ENCODE data around the gene SLX4IP.

Gene SLX4IP

GRCh38 chr20:10635476-10636208 lies 200.5 kb downstream of the SLX4IP start:
- no peak for DNase-seq (ENCODE audit: low read depth)

DNA sequence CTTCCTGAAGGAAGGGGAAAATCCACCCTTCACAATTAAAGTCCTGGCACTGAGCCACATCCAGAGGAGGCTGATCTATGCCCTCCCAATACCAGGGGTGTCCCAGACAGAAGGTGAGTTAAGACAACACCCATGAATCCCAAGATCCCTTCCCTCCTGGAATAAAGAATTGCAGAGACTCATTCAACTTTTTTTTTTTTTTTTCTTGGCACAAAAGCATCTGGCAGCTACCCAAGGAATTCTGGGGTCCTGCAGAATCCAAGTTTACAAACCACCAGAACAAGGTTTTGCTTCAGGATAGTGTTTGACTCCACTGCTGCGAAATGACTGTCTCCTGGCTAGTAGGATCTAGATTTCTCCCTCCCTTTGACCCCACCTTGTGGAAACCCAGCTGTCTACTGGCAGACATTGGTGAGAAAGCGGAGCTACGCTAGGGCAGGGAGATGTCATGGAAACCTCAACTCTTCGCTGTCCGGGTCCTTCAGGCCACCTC lies 201.3 kb downstream of the SLX4IP start:
- DNase-seq (ENCODE audit: low read depth) = no peak

DNA sequence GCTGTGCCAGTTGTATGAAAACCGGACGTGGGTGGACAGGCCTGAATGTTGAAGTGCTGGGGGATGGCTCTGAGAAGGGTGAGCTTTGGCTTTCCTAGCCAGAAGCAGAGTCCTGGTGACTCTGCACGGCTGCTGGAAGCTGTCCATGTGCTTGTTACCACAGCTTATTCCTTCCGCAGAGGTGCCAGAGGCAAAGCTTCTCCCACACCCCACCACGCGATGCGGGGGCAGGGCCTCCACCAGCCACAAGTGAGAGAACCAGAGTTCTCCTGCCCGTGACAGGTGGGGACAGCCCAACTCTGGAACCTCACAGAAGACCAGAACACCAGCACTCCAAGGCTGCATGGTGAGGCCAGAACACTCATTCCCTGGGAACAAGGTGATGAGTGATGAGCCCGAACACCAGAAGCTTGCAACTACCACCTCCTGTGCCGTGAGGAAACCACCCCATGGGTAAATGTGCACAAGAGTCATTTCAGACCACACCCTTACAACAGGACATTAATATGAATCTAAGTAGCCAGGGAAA lies 202.0 kb downstream of the SLX4IP start:
- DNase-seq (ENCODE audit: low read depth) = no peak

GRCh38 chr20:10637563-10637962 lies 202.5 kb downstream of the SLX4IP start:
- no peak for DNase-seq (ENCODE audit: low read depth)

DNA sequence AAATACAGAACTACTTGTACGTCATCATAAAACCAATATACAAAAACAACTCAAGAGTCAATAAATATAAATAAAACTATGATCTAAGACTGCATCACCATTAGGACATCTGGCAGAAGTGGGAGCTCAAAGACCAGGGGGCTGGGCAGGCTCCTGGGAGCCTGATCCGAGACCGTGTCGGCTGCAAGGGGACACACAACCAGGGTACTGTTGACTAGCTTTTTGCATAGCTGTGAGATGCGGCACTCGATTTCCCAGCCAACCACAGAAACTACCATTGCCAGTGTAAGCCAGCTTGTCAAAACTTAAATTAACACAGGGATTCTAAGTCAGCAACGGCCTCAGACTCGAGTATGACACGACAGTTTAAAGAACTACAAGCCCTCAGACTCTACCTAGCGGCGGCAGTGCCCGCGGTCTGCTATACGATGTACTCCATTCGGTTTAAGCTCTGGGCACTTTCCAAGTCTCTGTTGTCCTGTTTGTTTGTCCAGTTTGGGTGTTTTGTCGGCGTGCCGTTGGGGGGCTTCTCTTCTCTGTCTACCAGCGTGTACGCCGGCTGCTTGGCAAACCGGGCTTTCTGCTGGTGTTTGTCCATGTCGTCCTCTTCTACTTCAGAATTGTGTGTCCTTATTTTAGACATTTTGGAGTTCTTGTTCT lies 204.1 kb downstream of the SLX4IP start:
- DNase-seq (ENCODE audit: low read depth) = no peak

DNA sequence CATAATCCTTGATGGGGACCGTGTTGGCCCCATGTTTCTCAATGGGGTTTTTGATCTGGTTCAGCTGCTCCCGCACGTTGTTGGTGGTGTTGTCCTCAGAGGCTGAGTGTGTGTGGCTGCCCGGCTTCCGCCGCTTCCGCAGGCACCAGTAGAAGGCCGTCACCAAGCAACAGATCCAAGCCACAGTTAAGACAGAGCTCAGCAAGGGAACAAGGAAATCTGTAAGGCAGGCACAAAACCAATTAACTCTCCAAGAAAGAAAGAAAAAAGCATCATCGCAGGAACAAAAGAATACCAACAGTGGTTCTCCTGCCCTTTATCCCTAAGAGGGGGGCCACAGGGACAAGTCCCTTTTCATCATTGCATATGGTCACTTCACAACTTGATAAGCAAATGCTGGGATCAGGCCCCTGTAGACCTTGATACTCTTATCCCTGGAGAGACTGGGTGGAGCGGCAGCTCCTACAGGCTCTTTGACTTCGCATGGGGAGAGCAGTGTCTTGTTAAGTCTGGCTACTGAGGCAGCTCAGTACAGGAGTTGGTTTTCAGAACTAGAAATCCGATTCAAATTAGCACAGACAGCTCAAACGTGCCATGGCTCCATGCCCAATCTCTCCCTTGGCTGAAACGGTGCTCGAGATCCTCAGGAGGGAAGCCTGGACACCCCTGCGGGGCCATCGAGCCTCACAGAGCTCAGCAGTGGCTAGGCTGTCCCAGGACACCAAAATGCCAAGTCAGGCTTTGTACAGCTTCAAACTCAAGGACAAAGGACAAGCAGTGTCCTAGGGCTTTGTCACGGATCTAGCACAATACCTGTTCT lies 204.8 kb downstream of the SLX4IP start:
- DNase-seq (ENCODE audit: low read depth) = no peak

DNA sequence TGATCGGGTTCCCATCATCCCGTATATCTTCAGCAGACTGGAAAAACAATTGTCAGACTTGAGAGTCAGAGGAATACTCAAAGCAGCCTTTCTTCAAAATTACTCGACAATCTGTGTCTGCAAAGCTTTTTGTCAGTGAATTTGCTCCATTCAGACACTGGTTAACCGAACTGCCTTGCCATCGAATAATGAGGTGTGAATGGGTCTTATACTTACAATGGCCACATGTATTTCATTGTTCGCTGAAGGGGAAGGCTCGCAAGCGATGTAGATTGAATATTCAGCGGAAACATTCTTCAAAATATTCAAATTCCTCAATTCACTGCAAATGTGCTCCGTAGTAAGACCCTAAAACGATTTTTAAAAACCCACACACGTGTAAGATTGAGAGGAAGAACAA lies 205.8 kb downstream of the SLX4IP start:
- no peak for DNase-seq (ENCODE audit: low read depth)

- DNase-seq (ENCODE audit: low read depth) = no peak
Observed at GRCh38 chr20:10641467-10641866, 206.4 kb downstream of the SLX4IP start.

- no peak for DNase-seq (ENCODE audit: low read depth)
Observed at GRCh38 chr20:10641893-10642292, 206.8 kb downstream of the SLX4IP start.

DNA sequence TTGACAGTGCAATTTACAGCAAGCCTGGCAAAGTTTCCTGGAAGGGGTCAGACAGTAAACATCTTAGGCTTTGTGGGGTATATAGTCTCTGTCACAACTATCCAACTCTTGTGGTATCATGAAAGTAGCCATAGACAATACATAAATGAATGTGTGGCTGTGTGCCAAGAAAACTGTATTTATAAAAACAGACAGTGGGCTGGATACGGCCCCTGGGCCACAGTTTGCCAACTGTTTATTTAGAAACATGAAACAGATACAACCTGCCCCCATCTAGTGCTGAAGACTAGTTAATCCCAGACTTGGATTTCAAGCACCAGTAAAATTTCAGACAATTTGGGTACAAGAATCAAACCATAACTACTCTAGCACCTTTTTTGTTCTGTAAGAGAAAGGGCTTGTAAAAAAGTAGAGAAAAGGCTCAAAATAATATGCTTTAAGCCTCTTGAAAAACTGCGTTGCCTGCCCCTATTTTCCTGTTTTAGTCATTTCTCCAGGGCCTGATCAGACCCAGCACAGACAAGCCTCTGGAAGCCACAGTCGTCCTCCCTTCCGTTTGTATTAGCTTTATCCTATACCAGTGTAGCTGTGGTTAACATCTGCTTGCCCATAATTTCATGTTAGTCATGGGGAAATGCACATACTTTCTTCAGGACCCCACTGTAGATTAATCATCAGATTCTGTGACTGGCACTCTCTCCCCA lies 207.9 kb downstream of the SLX4IP start:
- no peak for DNase-seq (ENCODE audit: low read depth)

DNA sequence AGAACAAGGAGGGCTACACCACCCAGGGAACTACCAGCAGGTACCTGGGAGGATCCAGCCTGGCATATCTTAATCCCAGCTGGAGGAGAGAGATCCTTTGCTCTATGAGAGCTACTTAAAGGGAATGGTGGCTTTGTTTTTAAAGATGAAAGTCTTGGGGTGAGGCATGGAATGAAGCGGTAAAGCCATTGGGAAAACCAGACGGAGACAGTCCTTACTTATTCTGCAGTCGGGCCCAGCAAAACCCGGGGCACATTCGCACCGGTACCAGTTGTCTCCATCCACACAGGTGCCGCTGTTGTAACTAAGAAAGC lies 208.4 kb downstream of the SLX4IP start:
- DNase-seq (ENCODE audit: low read depth) = no peak

DNA sequence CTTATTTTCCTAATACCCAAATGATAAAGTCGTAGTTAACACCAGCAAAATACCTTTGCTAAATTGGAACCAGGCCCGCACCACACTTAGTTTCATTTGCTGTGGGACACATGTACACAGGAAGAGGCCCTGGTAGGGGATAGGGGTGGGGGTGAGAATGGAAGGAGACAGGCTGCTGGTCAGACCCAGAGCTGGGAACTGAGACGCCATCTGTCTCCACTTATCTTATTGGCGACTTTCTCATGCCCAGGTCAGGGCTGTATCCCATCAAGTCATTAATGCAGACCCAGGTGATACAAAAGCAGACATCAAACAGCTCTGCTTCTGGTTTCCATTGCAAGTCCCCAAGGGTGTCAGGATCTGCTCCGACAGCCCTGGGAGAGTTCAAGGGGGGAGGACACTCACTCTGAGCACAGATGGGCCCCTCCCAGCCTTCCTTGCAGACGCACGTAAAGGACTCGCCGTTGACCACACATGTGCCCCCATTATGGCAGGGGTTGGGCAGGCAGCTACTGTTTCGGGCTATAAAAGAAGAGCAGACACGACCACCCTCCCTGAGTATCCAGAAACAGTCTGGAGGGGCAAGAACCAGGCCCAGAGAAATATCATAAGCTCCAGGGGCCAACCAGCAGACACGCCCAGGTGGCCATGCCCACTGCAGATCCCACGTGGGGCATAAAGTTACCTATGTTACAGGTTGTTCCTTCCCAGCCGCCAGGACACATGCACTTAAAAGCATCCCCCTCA lies 209.5 kb downstream of the SLX4IP start:
- DNase-seq (ENCODE audit: low read depth) = no peak

GRCh38 chr20:10645205-10645570 lies 210.1 kb downstream of the SLX4IP start:
- no peak for DNase-seq (ENCODE audit: low read depth)

- no peak for DNase-seq (ENCODE audit: low read depth)
Observed at GRCh38 chr20:10646006-10646405, 210.9 kb downstream of the SLX4IP start.

- DNase-seq (ENCODE audit: low read depth) = no peak
Observed at GRCh38 chr20:10646886-10647420, 211.8 kb downstream of the SLX4IP start.

GRCh38 chr20:10647471-10647870 lies 212.4 kb downstream of the SLX4IP start:
- DNase-seq (ENCODE audit: low read depth) = no peak

- no peak for DNase-seq (ENCODE audit: low read depth)
Observed at GRCh38 chr20:10647909-10648308, 212.8 kb downstream of the SLX4IP start.

DNA sequence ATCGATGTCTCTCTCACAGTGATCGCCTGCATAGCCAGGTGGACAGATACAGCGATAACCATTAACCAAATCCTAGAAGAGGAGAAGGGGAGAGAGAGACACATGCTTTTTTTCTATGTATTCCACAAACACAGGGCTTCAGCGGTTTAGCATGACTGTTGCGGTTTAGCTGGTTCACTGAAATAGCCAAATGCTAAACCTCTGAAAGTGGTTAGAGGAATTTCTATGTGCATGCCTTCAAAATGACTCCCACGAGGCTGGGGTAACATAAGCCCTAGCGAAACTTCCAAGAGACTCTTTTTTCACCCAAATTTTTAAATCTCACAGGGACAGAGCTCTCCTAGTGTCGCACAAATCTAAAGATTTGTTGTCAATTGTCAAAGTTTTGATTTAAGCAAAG lies 213.5 kb downstream of the SLX4IP start:
- peak; percentile 61 for DNase-seq (ENCODE audit: low read depth)

- no peak for DNase-seq (ENCODE audit: low read depth)
Observed at GRCh38 chr20:10649080-10649796, 214.1 kb downstream of the SLX4IP start.

DNA sequence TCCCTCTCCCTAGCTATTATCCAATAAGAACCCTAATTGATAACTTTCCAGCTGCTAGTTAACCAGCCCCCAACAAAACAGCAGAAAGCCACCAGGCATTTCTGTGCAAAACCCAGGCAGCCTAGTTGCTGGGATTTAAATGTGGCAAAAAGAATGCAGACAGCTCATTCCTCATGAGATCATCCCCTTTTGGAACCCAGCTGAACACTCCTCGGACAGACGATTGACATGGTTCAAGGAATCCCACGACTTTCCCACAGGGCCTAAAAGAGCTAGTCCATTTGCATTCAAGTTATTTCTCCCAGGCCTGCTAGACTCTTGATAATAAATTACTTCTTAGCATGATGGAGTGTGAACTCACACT lies 214.7 kb downstream of the SLX4IP start:
- DNase-seq (ENCODE audit: low read depth) = no peak

Measured in GM04503 (cell line).